ENCODE results near the gene DNAJC3. TPM values are rescaled to one million over a fixed set of nuclear protein-coding genes. Genes with fewer than 3 reads are reported as not detected.

The DNAJC3 gene
- total RNA-seq, 1 experiment from 2014 or later: 21.2 TPM

DNA sequence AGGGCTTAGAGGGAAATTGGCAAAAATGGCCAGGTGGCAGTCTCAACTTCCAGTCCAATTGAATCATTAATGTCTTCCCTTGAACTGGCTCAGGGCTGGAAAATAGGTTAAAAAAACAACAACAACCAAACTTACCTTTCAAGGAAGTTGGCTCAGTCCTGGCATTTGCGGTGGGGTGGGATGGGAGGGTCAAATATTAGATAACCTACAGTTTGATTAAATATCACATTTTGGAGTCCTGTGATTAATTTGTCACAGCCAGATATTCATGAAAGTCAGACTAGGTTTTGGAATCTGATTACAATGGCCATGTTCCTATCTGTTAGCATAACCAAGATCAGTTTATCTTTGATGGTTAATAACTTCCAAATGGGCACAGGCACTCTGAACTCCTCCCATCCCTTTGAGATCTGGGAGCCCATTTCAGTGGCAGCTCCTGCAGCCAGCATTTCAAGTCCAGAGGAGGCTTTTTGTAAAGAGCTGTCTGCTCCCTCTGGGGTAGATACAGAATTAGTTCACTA, 24.6 kb upstream of the DNAJC3 start:
- H3K4me2 ChIP-seq (ENCODE audit: insufficient read depth, insufficient read length, low read length): no peak overlapping the region
- no peaks in the 10 kb centered on the region for H3K79me1 ChIP-seq (ENCODE audit: insufficient read depth, low read depth, low read length, poor library complexity, severe bottlenecking)
- H4K20me1 ChIP-seq (ENCODE audit: control insufficient read depth, insufficient read depth, insufficient read length): no peaks in the 10 kb centered on the region
- peaks cover 21% of the 10 kb centered on the region for H3K27me3 Mint-ChIP-seq (ENCODE audit: low read depth)
- no peak overlapping the region for H3K14ac ChIP-seq (ENCODE audit: insufficient read depth, low read length)
- H3K23me2 ChIP-seq (ENCODE audit: insufficient read length, low read depth, low read length, poor library complexity, severe bottlenecking): no peaks in the 10 kb centered on the region
- H3K9me3 Mint-ChIP-seq: peaks cover 9 to 11% of the 10 kb centered on the region in 2 experiments; a peak in 4 of 5 replicates
- H2BK120ac ChIP-seq (ENCODE audit: low read depth, low read length, poor library complexity, severe bottlenecking): no peak overlapping the region
- no peak overlapping the region for H3K4me3 Mint-ChIP-seq
- H3K9me3 ChIP-seq (ENCODE audit: control insufficient read depth, low read depth, low read length): no peaks in the 10 kb centered on the region
- no peak overlapping the region for H3T11ph ChIP-seq (ENCODE audit: low read length)
- WGBS (ENCODE audit: extremely low coverage, insufficient read length, low lambda C conversion rate): no CpG with 5 or more reads among the region's 1 CpG
- TF ChIP-seq, protein P1, sequence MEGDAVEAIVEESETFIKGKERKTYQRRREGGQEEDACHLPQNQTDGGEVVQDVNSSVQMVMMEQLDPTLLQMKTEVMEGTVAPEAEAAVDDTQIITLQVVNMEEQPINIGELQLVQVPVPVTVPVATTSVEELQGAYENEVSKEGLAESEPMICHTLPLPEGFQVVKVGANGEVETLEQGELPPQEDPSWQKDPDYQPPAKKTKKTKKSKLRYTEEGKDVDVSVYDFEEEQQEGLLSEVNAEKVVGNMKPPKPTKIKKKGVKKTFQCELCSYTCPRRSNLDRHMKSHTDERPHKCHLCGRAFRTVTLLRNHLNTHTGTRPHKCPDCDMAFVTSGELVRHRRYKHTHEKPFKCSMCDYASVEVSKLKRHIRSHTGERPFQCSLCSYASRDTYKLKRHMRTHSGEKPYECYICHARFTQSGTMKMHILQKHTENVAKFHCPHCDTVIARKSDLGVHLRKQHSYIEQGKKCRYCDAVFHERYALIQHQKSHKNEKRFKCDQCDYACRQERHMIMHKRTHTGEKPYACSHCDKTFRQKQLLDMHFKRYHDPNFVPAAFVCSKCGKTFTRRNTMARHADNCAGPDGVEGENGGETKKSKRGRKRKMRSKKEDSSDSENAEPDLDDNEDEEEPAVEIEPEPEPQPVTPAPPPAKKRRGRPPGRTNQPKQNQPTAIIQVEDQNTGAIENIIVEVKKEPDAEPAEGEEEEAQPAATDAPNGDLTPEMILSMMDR (conservative IDR thresholded peaks at IDR 0.05): no peak
- no peak overlapping the region for H2BK12ac ChIP-seq (ENCODE audit: insufficient read length, low read depth, low read length)
- no peak overlapping the region for H4K8ac ChIP-seq (replicated peaks; ENCODE audit: insufficient read length, low read depth, low read length)
- H3K36me3 Mint-ChIP-seq (ENCODE audit: insufficient read depth in 1 of 3, low read depth in 3 of 3): peaks cover 0 to 4% (median 0%) of the 10 kb centered on the region in 3 experiments; a peak in 2 of 7 replicates
- H3K23ac ChIP-seq (ENCODE audit: insufficient read length, low read depth, low read length): no peak overlapping the region
- peaks cover 2% of the 10 kb centered on the region; the same call in 1 of the 2 replicates for H3K4me1 ChIP-seq (ENCODE audit: insufficient read depth, low read length)
- no peak overlapping the region for H2BK15ac ChIP-seq (ENCODE audit: low read depth, low read length)
- peaks cover 1% of the 10 kb centered on the region; the same call in 1 of the 2 replicates for H3K27me3 ChIP-seq (ENCODE audit: insufficient read depth, low read length)
- H2BK5ac ChIP-seq (ENCODE audit: insufficient read length, low read length): no peak overlapping the region
- no peak overlapping the region for H3K9ac ChIP-seq (ENCODE audit: extremely low read depth, insufficient read length, low read length)
- no peaks in the 10 kb centered on the region for H3K79me2 ChIP-seq (ENCODE audit: insufficient read depth, low read length)
- no peak overlapping the region for H3K27ac Mint-ChIP-seq
- H3K18ac ChIP-seq (ENCODE audit: insufficient read length, low read depth, low read length): no peak overlapping the region
- DNase-seq: no peak
- no peak overlapping the region for H4K5ac ChIP-seq (ENCODE audit: insufficient read length, low read depth, low read length)
- no peak overlapping the region for H2AFZ ChIP-seq (ENCODE audit: low read length)
- peak overlapping the region; percentile 12 for H2BK20ac ChIP-seq (ENCODE audit: low read depth, low read length, poor library complexity, severe bottlenecking)
- H2AK5ac ChIP-seq (ENCODE audit: insufficient read length, low read length): no peak overlapping the region
- peaks cover 13 to 16% of the 10 kb centered on the region in 2 experiments for H3K4me1 Mint-ChIP-seq
- H3K27ac ChIP-seq (ENCODE audit: insufficient read length, low read depth, low read length): no peak overlapping the region
- no peak overlapping the region for H4K91ac ChIP-seq (ENCODE audit: insufficient read length, low read depth, low read length)
- H3K56ac ChIP-seq (ENCODE audit: insufficient read length, low read depth, low read length): no peak overlapping the region
- no peak overlapping the region for H3K4ac ChIP-seq (ENCODE audit: low read depth, low read length)

Measured in H9 (cell line).